ENCODE measurements around the gene FMNL1. TPM values are rescaled to one million over a fixed set of nuclear protein-coding genes. Genes with fewer than 3 reads are reported as not detected.

FMNL1 gene
- polyA plus RNA-seq, 3 donors = 23.8 to 826 (median 24.8) TPM

GRCh38 chr17:45264430-45264829 lies 42.7 kb downstream of the FMNL1 start:
- no peak overlapping the region for H3K4me3 Mint-ChIP-seq
- H3K27ac Mint-ChIP-seq = no peak overlapping the region
- Histone ChIP-seq H3K4me2 (replicated peaks; ENCODE audit: extremely low read depth, low read length, poor library complexity, severe bottlenecking) (no peak overlapping the region), H3K27ac (ENCODE audit: low read depth in 1 of 2, low read length in 2 of 2) (no peak overlapping the region), H3K27me3 (ENCODE audit: control insufficient read depth in 2 of 2, insufficient read depth in 2 of 2, low read length in 2 of 2) (peaks cover 0 to 5% of the 10 kb centered on the region in 2 donors), H2AFZ (ENCODE audit: insufficient read depth, low read depth, low read length, poor library complexity, severe bottlenecking) (no peak overlapping the region), H3K4me3 (replicated peaks in 1 of 3; ENCODE audit: low read depth in 2 of 3, low read length in 3 of 3) (no peak overlapping the region), H4K20me1 (ENCODE audit: insufficient read depth, low read length) (peaks cover 70% of the 10 kb centered on the region), H3K79me2 (ENCODE audit: insufficient read depth, low read length) (no peaks in the 10 kb centered on the region), H3K9me3 (replicated peaks in 1 of 2; ENCODE audit: control insufficient read depth in 1 of 2, insufficient read depth in 1 of 2, low read length in 2 of 2) (no peaks in the 10 kb centered on the region), H3K4me1 (ENCODE audit: control insufficient read depth in 1 of 2, insufficient read depth in 2 of 2, low read length in 2 of 2) (peaks cover 6 to 18% of the 10 kb centered on the region in 2 donors), H3K9ac (ENCODE audit: insufficient read depth, low read length, poor library complexity, severe bottlenecking) (no peak overlapping the region), H3K36me3 (replicated peaks in 1 of 2; ENCODE audit: control insufficient read depth in 1 of 2, insufficient read depth in 2 of 2, low read length in 2 of 2) (peaks cover 61 to 68% of the 10 kb centered on the region in 2 donors)
- H3K27me3 Mint-ChIP-seq (ENCODE audit: low read depth in 3 of 3) = peaks cover 2 to 13% (median 9%) of the 10 kb centered on the region in 3 donors
- DNase-seq = no peak
- no peak for TF ChIP-seq CTCF (IDR thresholded peaks at IDR 0.05)
- H3K4me1 Mint-ChIP-seq = peaks cover 14% of the 10 kb centered on the region
- peaks cover 0 to 2% (median 0%) of the 10 kb centered on the region in 7 donors for H3K9me3 Mint-ChIP-seq
- 97% methylated on average over 14 of the region's 14 CpGs for WGBS (ENCODE audit: insufficient coverage)
- intact Hi-C loops (cut with micrococcal nuclease) = no loop called here
- peaks cover 61 to 68% of the 10 kb centered on the region in 2 donors for H3K36me3 Mint-ChIP-seq

DNA sequence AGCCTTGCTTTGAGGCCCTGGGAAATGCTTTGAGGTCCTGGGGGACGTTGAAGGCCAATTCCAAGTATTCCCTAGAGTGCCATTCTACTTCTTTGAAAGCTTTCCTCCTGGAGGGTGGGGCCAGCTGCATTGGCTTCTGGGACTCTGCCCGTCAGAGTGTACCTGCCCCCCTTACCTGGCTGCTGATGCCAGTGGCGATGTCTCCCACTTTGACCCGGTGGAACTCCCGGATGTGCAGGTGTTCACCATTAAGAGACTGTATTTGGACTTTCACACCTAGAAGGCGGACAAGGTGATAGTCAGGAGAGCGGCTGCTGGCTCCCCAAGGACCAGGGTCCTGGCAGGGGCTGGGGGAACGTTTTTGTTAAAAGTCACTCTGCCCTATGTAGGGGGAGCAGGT lies 43.3 kb downstream of the FMNL1 start:
- peaks cover 76% of the 10 kb centered on the region for H4K20me1 ChIP-seq (ENCODE audit: insufficient read depth, low read length)
- H3K27ac ChIP-seq (ENCODE audit: low read depth in 1 of 2, low read length in 2 of 2) = no peak overlapping the region
- no peak overlapping the region for H3K4me3 Mint-ChIP-seq
- peaks cover 6 to 18% of the 10 kb centered on the region in 2 donors for H3K4me1 ChIP-seq (ENCODE audit: control insufficient read depth in 1 of 2, insufficient read depth in 2 of 2, low read length in 2 of 2)
- H3K4me2 ChIP-seq (replicated peaks; ENCODE audit: extremely low read depth, low read length, poor library complexity, severe bottlenecking) = no peak overlapping the region
- no peak for TF ChIP-seq CTCF (IDR thresholded peaks at IDR 0.05)
- no peaks in the 10 kb centered on the region for H3K79me2 ChIP-seq (ENCODE audit: insufficient read depth, low read length)
- no peaks in the 10 kb centered on the region for H3K9me3 ChIP-seq (replicated peaks in 1 of 2; ENCODE audit: control insufficient read depth in 1 of 2, insufficient read depth in 1 of 2, low read length in 2 of 2)
- H3K36me3 Mint-ChIP-seq = peaks cover 66 to 73% of the 10 kb centered on the region in 2 donors
- H3K27me3 Mint-ChIP-seq (ENCODE audit: low read depth in 3 of 3) = peaks cover 2 to 13% (median 9%) of the 10 kb centered on the region in 3 donors
- no peak overlapping the region for H3K4me3 ChIP-seq (replicated peaks in 1 of 3; ENCODE audit: low read depth in 2 of 3, low read length in 3 of 3)
- no peak for DNase-seq
- H3K27me3 ChIP-seq (ENCODE audit: control insufficient read depth in 2 of 2, insufficient read depth in 2 of 2, low read length in 2 of 2) = peaks cover 0 to 5% of the 10 kb centered on the region in 2 donors
- no peak overlapping the region for H2AFZ ChIP-seq (ENCODE audit: insufficient read depth, low read depth, low read length, poor library complexity, severe bottlenecking)
- H3K27ac Mint-ChIP-seq = no peak overlapping the region
- peaks cover 0 to 2% (median 0%) of the 10 kb centered on the region in 7 donors for H3K9me3 Mint-ChIP-seq
- intact Hi-C loops (cut with micrococcal nuclease) = no loop called here
- H3K4me1 Mint-ChIP-seq = peaks cover 14% of the 10 kb centered on the region
- H3K9ac ChIP-seq (ENCODE audit: insufficient read depth, low read length, poor library complexity, severe bottlenecking) = no peak overlapping the region
- peaks cover 67 to 74% of the 10 kb centered on the region in 2 donors for H3K36me3 ChIP-seq (replicated peaks in 1 of 2; ENCODE audit: control insufficient read depth in 1 of 2, insufficient read depth in 2 of 2, low read length in 2 of 2)
- WGBS (ENCODE audit: insufficient coverage) = 97% methylated on average over 8 of the region's 8 CpGs

Measured in CD14-positive monocyte (primary cell).